Astrocyte (in vitro differentiated cells and primary cell): ENCODE measurements around the gene SIRT2. TPM values are rescaled to one million over a fixed set of nuclear protein-coding genes. Genes with fewer than 3 reads are reported as not detected.
A peak's percentile ranks its signal among the peaks of the same experiment; 100 is the strongest.

ENCODE experiments used
- DNase-seq: peaks from one replicate; pipeline ENCODE4 v3.0.0-alpha.2; 2010; ENCODE audit warnings: low read depth
- FAIRE-seq: peaks from 2 replicates; lab custom pipeline; 2011; peaks lifted over from hg19 to GRCh38; lab: Jason Lieb, UNC
- H2AFZ ChIP-seq: 2 replicates; pipeline ENCODE4 v1.6.0; 2012; ENCODE audit warnings: low read depth, low read length, inconsistent platforms
- H3K27ac ChIP-seq: 2 replicates; pipeline ENCODE4 v1.5.1; 2011; ENCODE audit warnings: low read depth, low read length, inconsistent platforms
- H3K27me3 ChIP-seq: 2 replicates; pipeline ENCODE4 v1.6.0; 2011; ENCODE audit warnings: low read length, inconsistent platforms; ENCODE audit not compliant: insufficient read depth
- H3K36me3 ChIP-seq: 2 replicates; pipeline ENCODE4 v1.5.1; 2011; ENCODE audit warnings: low read length, inconsistent platforms; ENCODE audit not compliant: insufficient read depth
- H3K4me1 ChIP-seq: 2 replicates; pipeline ENCODE4 v1.5.1; 2011; ENCODE audit warnings: low read length, inconsistent platforms; ENCODE audit not compliant: insufficient read depth
- H3K4me2 ChIP-seq: 2 replicates; pipeline ENCODE4 v1.6.0; 2012; ENCODE audit warnings: low read length, inconsistent platforms
- H3K4me3 ChIP-seq: 2 replicates; pipeline ENCODE4 v1.5.1; 2011; ENCODE audit warnings: low read depth, mild to moderate bottlenecking, low read length, inconsistent platforms; ENCODE audit not compliant: insufficient read depth
- H3K79me2 ChIP-seq: 2 replicates; pipeline ENCODE4 v1.6.0; 2012; ENCODE audit warnings: mild to moderate bottlenecking, low read length, inconsistent platforms; ENCODE audit not compliant: insufficient read depth
- H3K9ac ChIP-seq: 2 replicates; pipeline ENCODE4 v1.6.0; 2012; ENCODE audit warnings: mild to moderate bottlenecking, low read length, inconsistent platforms
- H3K9me3 ChIP-seq: 2 replicates; pipeline ENCODE4 v1.5.1; 2012; ENCODE audit warnings: low read depth, mild to moderate bottlenecking, low read length, inconsistent platforms; ENCODE audit not compliant: insufficient read depth
- H4K20me1 ChIP-seq: 2 replicates; pipeline ENCODE4 v1.6.0; 2012; ENCODE audit warnings: low read length, inconsistent platforms; ENCODE audit not compliant: insufficient read depth
- H3K27ac Mint-ChIP-seq: one replicate; pipeline ENCODE4 v1.8.0; 2021; ENCODE audit warnings: mild to moderate bottlenecking, mixed read lengths; ENCODE audit not compliant: unreplicated experiment
- H3K27me3 Mint-ChIP-seq: one replicate; pipeline ENCODE4 v1.8.0; 2021; ENCODE audit warnings: low read depth, mixed read lengths; ENCODE audit not compliant: unreplicated experiment
- H3K36me3 Mint-ChIP-seq: one replicate; pipeline ENCODE4 v1.8.0; 2021; ENCODE audit warnings: low read depth, mixed read lengths; ENCODE audit not compliant: unreplicated experiment
- H3K4me1 Mint-ChIP-seq: one replicate; pipeline ENCODE4 v1.8.0; 2021; ENCODE audit warnings: low read depth, mixed read lengths; ENCODE audit not compliant: unreplicated experiment
- H3K4me3 Mint-ChIP-seq: one replicate; pipeline ENCODE4 v1.8.0; 2021; ENCODE audit warnings: mild to moderate bottlenecking, moderate library complexity, mixed read lengths; ENCODE audit not compliant: unreplicated experiment
- H3K9me3 Mint-ChIP-seq: one replicate; pipeline ENCODE4 v1.8.0; 2021; ENCODE audit warnings: mild to moderate bottlenecking, mixed read lengths; ENCODE audit not compliant: unreplicated experiment
- EZH2 ChIP-seq: IDR thresholded peaks from 2 replicates; pipeline ENCODE4 v1.6.1; 2012; ENCODE audit warnings: mild to moderate bottlenecking, low read length, inconsistent platforms; ENCODE audit not compliant: insufficient read depth
- total RNA-seq: library from RNA; stranded (reverse); gene quantifications from 2 replicates; pipeline ENCODE4 v1.2.1, GENCODE V29; 2021
- TF ChIP-seq, protein P1 (sequence below): IDR thresholded peaks from 2 replicates; pipeline ENCODE4 v1.5.1; 2011; ENCODE audit warnings: low read depth, mild to moderate bottlenecking, inconsistent platforms, low read length, moderate library complexity; ENCODE audit not compliant: insufficient read depth

Gene SIRT2
- total RNA-seq, 1 donor from 2014 or later: 35.7 TPM

- no peaks in the 10 kb centered on the region for H3K4me1 Mint-ChIP-seq
- DNase-seq (no peak), FAIRE-seq (no peak)
- no peaks in the 10 kb centered on the region for H3K27me3 ChIP-seq
- no peak overlapping the region for H3K4me3 Mint-ChIP-seq
- H3K27ac ChIP-seq: no peak overlapping the region
- no peaks in the 10 kb centered on the region for H3K9me3 ChIP-seq
- H3K4me2 ChIP-seq: no peak overlapping the region
- H4K20me1 ChIP-seq: no peaks in the 10 kb centered on the region
- no peak overlapping the region for H3K27ac Mint-ChIP-seq
- H2AFZ ChIP-seq: no peak overlapping the region
- H3K79me2 ChIP-seq: no peaks in the 10 kb centered on the region
- peaks cover 3% of the 10 kb centered on the region for H3K36me3 Mint-ChIP-seq
- H3K36me3 ChIP-seq: peaks cover under 1% of the 10 kb centered on the region
- no peak overlapping the region for H3K9ac ChIP-seq
- TF ChIP-seq EZH2: no peak
- TF ChIP-seq, protein P1, sequence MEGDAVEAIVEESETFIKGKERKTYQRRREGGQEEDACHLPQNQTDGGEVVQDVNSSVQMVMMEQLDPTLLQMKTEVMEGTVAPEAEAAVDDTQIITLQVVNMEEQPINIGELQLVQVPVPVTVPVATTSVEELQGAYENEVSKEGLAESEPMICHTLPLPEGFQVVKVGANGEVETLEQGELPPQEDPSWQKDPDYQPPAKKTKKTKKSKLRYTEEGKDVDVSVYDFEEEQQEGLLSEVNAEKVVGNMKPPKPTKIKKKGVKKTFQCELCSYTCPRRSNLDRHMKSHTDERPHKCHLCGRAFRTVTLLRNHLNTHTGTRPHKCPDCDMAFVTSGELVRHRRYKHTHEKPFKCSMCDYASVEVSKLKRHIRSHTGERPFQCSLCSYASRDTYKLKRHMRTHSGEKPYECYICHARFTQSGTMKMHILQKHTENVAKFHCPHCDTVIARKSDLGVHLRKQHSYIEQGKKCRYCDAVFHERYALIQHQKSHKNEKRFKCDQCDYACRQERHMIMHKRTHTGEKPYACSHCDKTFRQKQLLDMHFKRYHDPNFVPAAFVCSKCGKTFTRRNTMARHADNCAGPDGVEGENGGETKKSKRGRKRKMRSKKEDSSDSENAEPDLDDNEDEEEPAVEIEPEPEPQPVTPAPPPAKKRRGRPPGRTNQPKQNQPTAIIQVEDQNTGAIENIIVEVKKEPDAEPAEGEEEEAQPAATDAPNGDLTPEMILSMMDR: no peak
- H3K9me3 Mint-ChIP-seq: no peaks in the 10 kb centered on the region
- H3K4me1 ChIP-seq: no peaks in the 10 kb centered on the region
- H3K4me3 ChIP-seq: no peak overlapping the region
- H3K27me3 Mint-ChIP-seq: no peaks in the 10 kb centered on the region
Observed at GRCh38 chr19:38883286-38883685, 16.1 kb downstream of the SIRT2 start.

GRCh38 chr19:38880882-38881609, 18.4 kb downstream of the SIRT2 start:
- no peaks in the 10 kb centered on the region for H3K79me2 ChIP-seq
- H3K4me2 ChIP-seq: no peak overlapping the region
- Mint-ChIP-seq H3K27ac (peak overlapping the region; percentile 9), H3K4me3 (no peak overlapping the region), H3K36me3 (peaks cover 3% of the 10 kb centered on the region), H3K4me1 (no peaks in the 10 kb centered on the region), H3K27me3 (no peaks in the 10 kb centered on the region), H3K9me3 (no peaks in the 10 kb centered on the region)
- H3K9ac ChIP-seq: no peak overlapping the region
- DNase-seq (no peak), FAIRE-seq (no peak)
- no peaks in the 10 kb centered on the region for H4K20me1 ChIP-seq
- H3K27me3 ChIP-seq: no peaks in the 10 kb centered on the region
- H3K9me3 ChIP-seq: no peaks in the 10 kb centered on the region
- no peaks in the 10 kb centered on the region for H3K36me3 ChIP-seq
- TF ChIP-seq, protein P1: no peak
- TF ChIP-seq EZH2: no peak
- no peaks in the 10 kb centered on the region for H3K4me1 ChIP-seq
- no peak overlapping the region for H3K27ac ChIP-seq
- no peak overlapping the region for H3K4me3 ChIP-seq
- H2AFZ ChIP-seq: no peak overlapping the region
